Caco-2 (cell line): ENCODE results near the gene ANKRD2. TPM values are rescaled to one million over a fixed set of nuclear protein-coding genes. Genes with fewer than 3 reads are reported as not detected.

Experiments used
- BruUV-seq: library from RNA; stranded (reverse); fragments of 400-500 nt; replicated peaks from 2 replicates; lab custom pipeline; 2021; lab: Mats Ljungman, UMichigan
- CTCF ChIA-PET: fragments of 300-600 bp; sonication (Branson Sonifier 250); formaldehyde crosslinking; loops from one replicate; lab custom pipeline; 2022; ENCODE audit warnings: antibody characterized with exemption; lab: Charles Lee
- POLR2A ChIA-PET: fragments of 300-600 bp; sonication (Branson Sonifier 250); formaldehyde crosslinking; loops from one replicate; lab custom pipeline; 2022; ENCODE audit warnings: antibody characterized with exemption; lab: Charles Lee
- DNase-seq, 2 experiments: peaks; one replicate each; pipeline versions ENCODE4 v3.0.0 to v3.0.0-alpha.2; 2020 to 2022
- H3K27me3 ChIP-seq: replicated peaks from 2 replicates; pipeline ENCODE4 v1.6.0; 2011; ENCODE audit warnings: low read length; ENCODE audit not compliant: control insufficient read depth, insufficient read depth
- H3K36me3 ChIP-seq: 2 replicates; pipeline ENCODE4 v1.5.1; 2011; ENCODE audit warnings: low read length; ENCODE audit not compliant: control insufficient read depth, insufficient read depth
- H3K4me1 ChIP-seq: fragments of 250-450 bp; sonication (Bioruptor Pico); 2 replicates; pipeline ENCODE4 v1.5.1; 2020; ENCODE audit warnings: mild to moderate bottlenecking
- H3K4me3 ChIP-seq: 2 replicates; pipeline ENCODE4 v1.5.1; 2011; ENCODE audit warnings: low read depth, mild to moderate bottlenecking, control low read depth, low read length
- H3K9me3 ChIP-seq: fragments of 250-450 bp; sonication (Bioruptor Pico); 2 replicates; pipeline ENCODE4 v1.5.1; 2020; ENCODE audit warnings: mild to moderate bottlenecking, moderate library complexity
- H3K27ac Mint-ChIP-seq: one replicate; pipeline ENCODE4 v1.8.0; 2022; ENCODE audit warnings: mixed read lengths; ENCODE audit not compliant: unreplicated experiment
- H3K27me3 Mint-ChIP-seq: one replicate; pipeline ENCODE4 v1.8.0; 2022; ENCODE audit warnings: mixed read lengths; ENCODE audit not compliant: insufficient read depth, unreplicated experiment
- H3K36me3 Mint-ChIP-seq: one replicate; pipeline ENCODE4 v1.8.0; 2022; ENCODE audit warnings: mild to moderate bottlenecking, mixed read lengths; ENCODE audit not compliant: insufficient read depth, unreplicated experiment
- H3K4me1 Mint-ChIP-seq: one replicate; pipeline ENCODE4 v1.8.0; 2022; ENCODE audit warnings: low read depth, mixed read lengths; ENCODE audit not compliant: unreplicated experiment
- H3K4me3 Mint-ChIP-seq: one replicate; pipeline ENCODE4 v1.8.0; 2022; ENCODE audit warnings: mild to moderate bottlenecking, moderate library complexity, mixed read lengths; ENCODE audit not compliant: unreplicated experiment
- H3K9me3 Mint-ChIP-seq: one replicate; pipeline ENCODE4 v1.8.0; 2022; ENCODE audit warnings: mixed read lengths; ENCODE audit not compliant: unreplicated experiment
- CTCF ChIP-seq, 2 experiments: fragments of 200-600 bp in 1 of 2; IDR thresholded peaks; 1 replicate in 1 of 2; 2 replicates in 1 of 2; pipeline versions ENCODE4 v1.5.1 to v1.8.0; 2011 to 2022; ENCODE audit warnings: antibody characterized with exemption in 1 of 2, control low read depth in 1 of 2, inconsistent platforms in 1 of 2, low read depth in 1 of 2, low read length in 1 of 2, mild to moderate bottlenecking in 1 of 2, moderate library complexity in 1 of 2; ENCODE audit not compliant: insufficient read depth in 1 of 2, severe bottlenecking in 1 of 2, unreplicated experiment in 1 of 2
- intact Hi-C: fragments of 100-400 bp; cut with micrococcal nuclease; formaldehyde crosslinking; loops from one replicate; pipeline ENCODE4 v1.10.0; 2022; ENCODE audit not compliant: unreplicated experiment
- total RNA-seq: library from RNA; stranded (reverse); gene quantifications from 2 replicates; pipeline ENCODE4 v1.2.3, GENCODE V29; 2022

Gene ANKRD2
- total RNA-seq, 1 experiment from 2014 or later: not detected

- Mint-ChIP-seq H3K27ac (no peak overlapping the region), H3K4me1 (peaks cover 12% of the 10 kb centered on the region), H3K4me3 (no peak overlapping the region), H3K27me3 (no peaks in the 10 kb centered on the region), H3K9me3 (no peaks in the 10 kb centered on the region), H3K36me3 (no peaks in the 10 kb centered on the region)
- Histone ChIP-seq H3K36me3 (no peaks in the 10 kb centered on the region), H3K9me3 (no peaks in the 10 kb centered on the region), H3K4me3 (no peak overlapping the region), H3K27me3 (no peaks in the 10 kb centered on the region), H3K4me1 (no peaks in the 10 kb centered on the region)
- no peak for TF ChIP-seq CTCF (IDR thresholded peaks at IDR 0.05; ENCODE audit: insufficient read depth in 1 of 2, low read depth in 1 of 2, low read length in 1 of 2, severe bottlenecking in 1 of 2, unreplicated experiment in 1 of 2)
- DNase-seq: no peak
- intact Hi-C loops: no loop called here
- POLR2A ChIA-PET: no interaction called here
- BruUV-seq: no TSS peak
- CTCF ChIA-PET: interaction anchor here (1.9 kb wide), 1 partner anchor 30 kb away, joined by 6 read pairs; no protein-coding TSS in a partner anchor
Measured at GRCh38 chr10:97601268-97602215, 29.0 kb downstream of the ANKRD2 start.

- no peaks in the 10 kb centered on the region for H3K9me3 Mint-ChIP-seq
- BruUV-seq: no TSS peak
- no peaks in the 10 kb centered on the region for H3K27me3 Mint-ChIP-seq
- TF ChIP-seq CTCF (IDR thresholded peaks at IDR 0.05; ENCODE audit: insufficient read depth in 1 of 2, low read depth in 1 of 2, low read length in 1 of 2, severe bottlenecking in 1 of 2, unreplicated experiment in 1 of 2): no peak
- intact Hi-C loops: no loop called here
- POLR2A ChIA-PET: no interaction called here
- no peaks in the 10 kb centered on the region for H3K4me1 Mint-ChIP-seq
- no peaks in the 10 kb centered on the region for H3K36me3 Mint-ChIP-seq
- DNase-seq: no peak
- Histone ChIP-seq H3K4me1 (no peaks in the 10 kb centered on the region), H3K36me3 (no peaks in the 10 kb centered on the region), H3K9me3 (no peaks in the 10 kb centered on the region), H3K27me3 (no peaks in the 10 kb centered on the region), H3K4me3 (no peak overlapping the region)
- H3K27ac Mint-ChIP-seq: no peak overlapping the region
- CTCF ChIA-PET: no interaction called here
- no peak overlapping the region for H3K4me3 Mint-ChIP-seq
Measured at GRCh38 chr10:97607095-97607636, 34.6 kb downstream of the ANKRD2 start.

- Histone ChIP-seq H3K36me3 (no peaks in the 10 kb centered on the region), H3K9me3 (no peaks in the 10 kb centered on the region), H3K27me3 (no peaks in the 10 kb centered on the region), H3K4me3 (no peak overlapping the region), H3K4me1 (no peaks in the 10 kb centered on the region)
- Mint-ChIP-seq H3K27me3 (no peaks in the 10 kb centered on the region), H3K4me3 (no peak overlapping the region), H3K27ac (no peak overlapping the region), H3K9me3 (no peaks in the 10 kb centered on the region), H3K4me1 (no peaks in the 10 kb centered on the region), H3K36me3 (no peaks in the 10 kb centered on the region)
- no TSS peak for BruUV-seq
- ChIA-PET POLR2A (interaction anchor here (0.7 kb wide), 1 partner anchor 69 kb away, joined by 5 read pairs; no protein-coding TSS in a partner anchor), CTCF (interaction anchor here (0.6 kb wide), 1 partner anchor 144 kb away, joined by 3 read pairs; no protein-coding TSS in a partner anchor)
- no peak for DNase-seq
- TF ChIP-seq CTCF (IDR thresholded peaks at IDR 0.05; ENCODE audit: insufficient read depth in 1 of 2, low read depth in 1 of 2, low read length in 1 of 2, severe bottlenecking in 1 of 2, unreplicated experiment in 1 of 2): no peak
- intact Hi-C loops: no loop called here
Measured at GRCh38 chr10:97608991-97609561, 36.5 kb downstream of the ANKRD2 start.
